Testis (tissue), 3 donors: ENCODE data around the gene GNAI1. TPM values are rescaled to one million over a fixed set of nuclear protein-coding genes. Genes with fewer than 3 reads are reported as not detected.

Experiments
- DNase-seq: peaks from one replicate; pipeline ENCODE4 v3.0.0-alpha.2; 2019
- H3K27ac ChIP-seq, 2 donors: fragments of 200-600 bp; sonication (generic); one replicate each; pipeline ENCODE4 v1.5.1; 2019
- H3K27me3 ChIP-seq: fragments of 200-600 bp; sonication (generic); one replicate; pipeline ENCODE4 v1.5.1; 2019
- H3K36me3 ChIP-seq: fragments of 200-600 bp; sonication (generic); one replicate; pipeline ENCODE4 v1.5.1; 2017; ENCODE audit warnings: low read depth; ENCODE audit errors: missing control alignments
- H3K4me1 ChIP-seq: fragments of 200-600 bp; sonication (generic); one replicate; pipeline ENCODE4 v1.5.1; 2019
- H3K4me3 ChIP-seq, 2 donors: fragments of 200-600 bp; sonication (generic); one replicate each; pipeline ENCODE4 v1.5.1; 2017 to 2019
- H3K9me3 ChIP-seq: fragments of 200-600 bp; sonication (generic); one replicate; pipeline ENCODE4 v1.5.1; 2017
- POLR2A ChIP-seq: fragments of 450-650 bp; IDR thresholded peaks from one replicate; pipeline ENCODE4 v1.6.1; 2017; ENCODE audit warnings: antibody characterized with exemption, mild to moderate bottlenecking, moderate library complexity
- WGBS, 2 donors: methylation state at CpG; one replicate each; pipeline ENCODE4 v1.1.5; 2018; 5-methylcytosine and 5-hydroxymethylcytosine counted together
- intact Hi-C: fragments of 100-400 bp; cut with DNase I; formaldehyde crosslinking; loops from one replicate; pipeline ENCODE4 v1.15.1; 2023; ENCODE audit warnings: low total_unique reads
- polyA plus RNA-seq: library from polyadenylated mRNA; stranded (reverse); fragments of 350-450 nt; fragmentation: Illumina TruSeq; extraction: RNeasy Lipid Tissue Mini Kit (QIAGEN cat#74804); gene quantifications from one replicate; pipeline ENCODE4 v1.2.3, GENCODE V29; 2014; ENCODE audit warnings: low read depth, low replicate concordance; ENCODE audit not compliant: insufficient read depth
- total RNA-seq, 2 donors: library from RNA; depleted of rRNA; stranded (reverse); fragments of >200 nt; gene quantifications; one replicate each; pipeline ENCODE4 v1.2.3, GENCODE V29; 2016
- TF ChIP-seq, protein P1 (sequence below), 3 experiments: fragments of 450-650 bp in 2 of 3; fragments of 200-600 bp in 1 of 3; sonication (generic) in 1 of 3; IDR thresholded peaks; one replicate each; pipeline ENCODE4 v1.5.1; 2016 to 2019; ENCODE audit warnings: antibody characterized with exemption in 3 of 3, mild to moderate bottlenecking in 2 of 3, moderate library complexity in 1 of 3

GNAI1 gene
- total and polyA plus RNA-seq, 3 donors from 2014 or later = 46.9 to 61.6 (median 59.0) TPM

DNA sequence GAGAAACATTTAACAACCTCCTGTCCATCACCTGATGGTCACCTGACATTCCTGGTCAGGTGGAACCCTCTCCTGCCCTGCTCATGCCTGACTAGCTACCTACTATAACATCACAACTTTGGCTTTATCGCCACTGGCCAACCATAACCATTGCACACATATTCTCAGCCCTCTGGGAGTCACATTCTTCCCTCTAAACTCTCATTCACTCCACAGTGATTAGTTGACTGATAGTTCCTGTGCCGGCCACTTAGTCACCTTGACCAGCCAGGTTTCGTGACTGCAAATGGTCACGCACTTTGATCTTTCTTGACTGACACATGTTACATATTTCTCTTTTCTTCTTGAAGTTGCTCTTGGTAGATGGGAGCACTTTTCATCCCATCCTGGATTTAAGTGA is 50.1 kb downstream of the GNAI1 start:
- no peaks in the 10 kb centered on the region for H3K36me3 ChIP-seq
- intact Hi-C loops = no loop called here
- no peaks in the 10 kb centered on the region for H3K27me3 ChIP-seq
- no peak for DNase-seq
- H3K4me3 ChIP-seq = no peak overlapping the region
- H3K4me1 ChIP-seq = peaks cover 4% of the 10 kb centered on the region
- TF ChIP-seq POLR2A = no peak
- TF ChIP-seq, protein P1, sequence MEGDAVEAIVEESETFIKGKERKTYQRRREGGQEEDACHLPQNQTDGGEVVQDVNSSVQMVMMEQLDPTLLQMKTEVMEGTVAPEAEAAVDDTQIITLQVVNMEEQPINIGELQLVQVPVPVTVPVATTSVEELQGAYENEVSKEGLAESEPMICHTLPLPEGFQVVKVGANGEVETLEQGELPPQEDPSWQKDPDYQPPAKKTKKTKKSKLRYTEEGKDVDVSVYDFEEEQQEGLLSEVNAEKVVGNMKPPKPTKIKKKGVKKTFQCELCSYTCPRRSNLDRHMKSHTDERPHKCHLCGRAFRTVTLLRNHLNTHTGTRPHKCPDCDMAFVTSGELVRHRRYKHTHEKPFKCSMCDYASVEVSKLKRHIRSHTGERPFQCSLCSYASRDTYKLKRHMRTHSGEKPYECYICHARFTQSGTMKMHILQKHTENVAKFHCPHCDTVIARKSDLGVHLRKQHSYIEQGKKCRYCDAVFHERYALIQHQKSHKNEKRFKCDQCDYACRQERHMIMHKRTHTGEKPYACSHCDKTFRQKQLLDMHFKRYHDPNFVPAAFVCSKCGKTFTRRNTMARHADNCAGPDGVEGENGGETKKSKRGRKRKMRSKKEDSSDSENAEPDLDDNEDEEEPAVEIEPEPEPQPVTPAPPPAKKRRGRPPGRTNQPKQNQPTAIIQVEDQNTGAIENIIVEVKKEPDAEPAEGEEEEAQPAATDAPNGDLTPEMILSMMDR (IDR thresholded peaks at IDR 0.05) = no peak
- no peak overlapping the region for H3K27ac ChIP-seq
- no peaks in the 10 kb centered on the region for H3K9me3 ChIP-seq
- WGBS, 2 donors = 70 to 75% methylated on average over 4 of the region's 4 CpGs

DNA sequence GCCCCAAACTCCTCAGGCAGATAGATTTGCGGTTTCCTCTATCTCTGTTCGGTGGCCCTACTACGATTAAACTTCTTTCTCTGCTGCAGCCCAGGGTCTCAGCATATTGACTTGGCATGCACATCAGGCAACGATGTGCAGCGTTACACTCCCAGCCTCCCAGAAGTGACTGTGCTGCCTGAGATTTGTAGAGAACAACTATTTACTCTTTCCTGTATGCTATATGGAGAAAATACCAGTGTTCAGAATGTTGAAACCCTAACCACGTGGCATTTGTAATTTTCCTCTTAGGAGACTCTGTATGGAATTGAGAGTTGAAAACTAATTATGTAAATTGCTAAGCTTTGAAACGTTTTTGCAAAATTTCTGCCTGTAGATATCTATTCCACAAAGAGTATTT is 50.9 kb downstream of the GNAI1 start:
- Histone ChIP-seq H3K9me3 (no peaks in the 10 kb centered on the region), H3K4me1 (peaks cover 4% of the 10 kb centered on the region), H3K36me3 (no peaks in the 10 kb centered on the region), H3K4me3 (no peak overlapping the region), H3K27me3 (no peaks in the 10 kb centered on the region), H3K27ac (no peak overlapping the region)
- intact Hi-C loops = no loop called here
- no peak for DNase-seq
- TF ChIP-seq POLR2A = no peak
- TF ChIP-seq, protein P1 (IDR thresholded peaks at IDR 0.05) = no peak
- WGBS, 2 donors = 66 to 70% methylated on average over 7 of the region's 7 CpGs

DNA sequence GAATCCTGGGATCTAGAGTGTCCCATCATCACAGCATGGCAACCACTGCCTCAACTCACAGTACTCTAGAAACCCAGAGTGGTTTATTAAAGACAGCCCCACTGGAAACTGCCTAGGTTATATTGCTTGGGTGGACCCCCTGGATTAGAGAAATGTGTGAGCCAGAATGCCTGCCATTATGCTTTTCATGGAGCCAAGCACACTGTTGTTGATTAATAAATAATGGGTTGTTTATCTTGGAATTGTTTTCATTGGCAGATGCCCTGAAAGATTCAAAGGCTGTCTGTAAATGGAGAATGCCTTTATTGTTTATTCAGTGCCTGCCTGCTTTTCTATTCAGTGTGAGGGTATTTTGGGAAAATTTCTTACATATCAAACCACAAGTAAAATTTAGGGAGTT is 52.1 kb downstream of the GNAI1 start:
- Histone ChIP-seq H3K27ac (no peak overlapping the region), H3K27me3 (no peaks in the 10 kb centered on the region)
- TF ChIP-seq POLR2A = no peak
- TF ChIP-seq, protein P1 (IDR thresholded peaks at IDR 0.05) = no peak

DNA sequence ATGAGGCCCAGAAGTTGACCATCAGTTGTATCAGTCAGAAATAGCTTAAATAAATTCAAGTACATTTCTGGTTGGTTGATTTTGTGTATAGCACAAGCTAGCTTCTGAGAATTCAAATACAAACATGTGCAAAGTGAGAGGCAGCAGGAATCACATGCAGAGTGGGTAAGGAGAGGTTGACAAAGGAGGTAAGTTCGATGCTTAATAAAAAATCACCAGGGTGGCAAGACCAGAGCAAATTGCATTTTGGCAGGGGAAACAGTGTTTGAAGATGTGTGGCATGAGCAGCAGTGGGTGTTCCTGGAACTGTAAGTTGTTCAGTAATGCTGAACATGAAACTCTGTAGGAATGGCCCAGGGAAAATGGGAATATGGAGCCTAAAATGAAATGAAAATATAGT is 52.6 kb downstream of the GNAI1 start:
- DNase-seq = no peak
- TF ChIP-seq, protein P1 (IDR thresholded peaks at IDR 0.05) = no peak
- TF ChIP-seq POLR2A = no peak
- 73 to 76% methylated on average over 1 of the region's 1 CpG for WGBS, 2 donors
- Histone ChIP-seq H3K36me3 (no peaks in the 10 kb centered on the region), H3K9me3 (no peaks in the 10 kb centered on the region), H3K27me3 (no peaks in the 10 kb centered on the region), H3K4me3 (no peak overlapping the region), H3K4me1 (peaks cover 4% of the 10 kb centered on the region), H3K27ac (no peak overlapping the region)
- intact Hi-C loops = no loop called here

More for the DNA sequence above, 52.1 kb downstream of the GNAI1 start:
- peaks cover 4% of the 10 kb centered on the region for H3K4me1 ChIP-seq
- intact Hi-C loops = no loop called here
- H3K9me3 ChIP-seq = no peaks in the 10 kb centered on the region
- H3K36me3 ChIP-seq = no peaks in the 10 kb centered on the region
- DNase-seq = no peak
- no peak overlapping the region for H3K4me3 ChIP-seq

DNA sequence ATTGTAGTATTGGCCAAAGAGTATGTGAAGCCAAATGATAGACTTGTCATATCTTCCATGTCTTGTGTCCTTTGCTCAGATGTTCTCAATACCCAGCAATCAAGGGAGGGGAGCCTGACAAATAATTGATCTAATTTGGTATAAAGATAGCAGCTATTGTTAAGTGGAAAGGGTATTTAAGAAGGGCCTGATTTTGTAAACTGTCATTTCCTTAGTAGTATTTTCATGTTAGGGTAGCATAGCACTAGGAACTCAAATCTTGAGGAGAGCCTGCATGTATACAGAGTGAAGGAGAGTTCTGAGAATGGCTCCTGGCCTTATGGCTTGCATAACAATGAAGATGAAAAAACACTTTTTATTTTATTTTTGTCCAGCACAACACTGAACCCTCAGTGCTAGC is 53.1 kb downstream of the GNAI1 start:
- Histone ChIP-seq H3K4me3 (no peak overlapping the region), H3K27me3 (no peaks in the 10 kb centered on the region), H3K27ac (no peak overlapping the region), H3K9me3 (no peaks in the 10 kb centered on the region), H3K36me3 (no peaks in the 10 kb centered on the region), H3K4me1 (peaks cover 4% of the 10 kb centered on the region)
- no peak for TF ChIP-seq POLR2A
- TF ChIP-seq, protein P1 (IDR thresholded peaks at IDR 0.05) = no peak
- no peak for DNase-seq
- intact Hi-C loops = no loop called here
